Nephron (organoid): ENCODE data around the gene PPP1R12B.
"Not testable (repeated sequence)": the region's sequence is repeated elsewhere in the genome, so short reads cannot be mapped to it uniquely, and the experiment has no call there.

Experiments used
- H3K27ac Mint-ChIP-seq, 3 experiments: 2 replicates each; pipeline ENCODE4 v1.8.0; 2020; ENCODE audit warnings: mixed read lengths in 3 of 3, mild to moderate bottlenecking in 2 of 3, moderate library complexity in 1 of 3
- H3K27me3 Mint-ChIP-seq: 2 replicates; pipeline ENCODE4 v1.8.0; 2021; ENCODE audit warnings: low read depth, mild to moderate bottlenecking, moderate library complexity, mixed read lengths
- H3K36me3 Mint-ChIP-seq: 2 replicates; pipeline ENCODE4 v1.8.0; 2020; ENCODE audit warnings: low read depth, mixed read lengths
- H3K4me1 Mint-ChIP-seq: 2 replicates; pipeline ENCODE4 v1.8.0; 2020; ENCODE audit warnings: mixed read lengths
- H3K4me3 Mint-ChIP-seq, 3 experiments: 2 replicates each; pipeline ENCODE4 v1.8.0; 2020; ENCODE audit warnings: mild to moderate bottlenecking in 3 of 3, mixed read lengths in 3 of 3, moderate library complexity in 2 of 3
- H3K9me3 Mint-ChIP-seq: 2 replicates; pipeline ENCODE4 v1.8.0; 2020; ENCODE audit warnings: mixed read lengths
- TF ChIP-seq, protein P1 (sequence below), 3 experiments: fragments of 200-600 bp; sonication (generic); IDR thresholded peaks; one replicate each; pipeline ENCODE4 v1.5.0; 2021; ENCODE audit warnings: antibody characterized with exemption in 3 of 3; ENCODE audit not compliant: unreplicated experiment in 3 of 3

PPP1R12B gene

DNA sequence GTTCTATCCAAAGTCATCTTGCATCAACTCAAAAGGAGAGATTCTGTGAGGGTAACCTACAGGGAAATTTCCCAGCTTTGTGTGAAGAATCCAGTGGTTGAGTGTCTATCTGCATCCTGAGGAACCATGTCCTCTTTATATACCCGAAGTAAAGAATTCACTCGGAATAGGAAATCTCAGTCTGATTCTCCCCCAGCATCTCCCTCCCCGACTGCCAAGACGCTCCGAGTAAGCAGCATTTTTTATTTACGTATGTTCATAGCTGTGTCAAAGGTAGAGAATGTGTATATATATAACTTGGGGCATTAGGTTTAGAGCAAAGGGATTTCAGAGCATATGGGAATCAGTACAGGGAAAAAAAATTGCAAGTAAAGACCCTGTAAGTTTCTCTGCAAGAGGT lies 191.5 kb downstream of the PPP1R12B start:
- Mint-ChIP-seq H3K36me3 (no peaks in the 10 kb centered on the region), H3K27ac (peak overlapping the region; percentile 95 to 98 (median 97)), H3K4me3 (peak overlapping the region; percentile 79 to 92 (median 85)), H3K4me1 (peaks cover 44% of the 10 kb centered on the region), H3K27me3 (no peaks in the 10 kb centered on the region), H3K9me3 (no peaks in the 10 kb centered on the region)
- TF ChIP-seq, protein P1, sequence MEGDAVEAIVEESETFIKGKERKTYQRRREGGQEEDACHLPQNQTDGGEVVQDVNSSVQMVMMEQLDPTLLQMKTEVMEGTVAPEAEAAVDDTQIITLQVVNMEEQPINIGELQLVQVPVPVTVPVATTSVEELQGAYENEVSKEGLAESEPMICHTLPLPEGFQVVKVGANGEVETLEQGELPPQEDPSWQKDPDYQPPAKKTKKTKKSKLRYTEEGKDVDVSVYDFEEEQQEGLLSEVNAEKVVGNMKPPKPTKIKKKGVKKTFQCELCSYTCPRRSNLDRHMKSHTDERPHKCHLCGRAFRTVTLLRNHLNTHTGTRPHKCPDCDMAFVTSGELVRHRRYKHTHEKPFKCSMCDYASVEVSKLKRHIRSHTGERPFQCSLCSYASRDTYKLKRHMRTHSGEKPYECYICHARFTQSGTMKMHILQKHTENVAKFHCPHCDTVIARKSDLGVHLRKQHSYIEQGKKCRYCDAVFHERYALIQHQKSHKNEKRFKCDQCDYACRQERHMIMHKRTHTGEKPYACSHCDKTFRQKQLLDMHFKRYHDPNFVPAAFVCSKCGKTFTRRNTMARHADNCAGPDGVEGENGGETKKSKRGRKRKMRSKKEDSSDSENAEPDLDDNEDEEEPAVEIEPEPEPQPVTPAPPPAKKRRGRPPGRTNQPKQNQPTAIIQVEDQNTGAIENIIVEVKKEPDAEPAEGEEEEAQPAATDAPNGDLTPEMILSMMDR (IDR thresholded peaks at IDR 0.05; ENCODE audit: unreplicated experiment in 3 of 3): no peak

DNA sequence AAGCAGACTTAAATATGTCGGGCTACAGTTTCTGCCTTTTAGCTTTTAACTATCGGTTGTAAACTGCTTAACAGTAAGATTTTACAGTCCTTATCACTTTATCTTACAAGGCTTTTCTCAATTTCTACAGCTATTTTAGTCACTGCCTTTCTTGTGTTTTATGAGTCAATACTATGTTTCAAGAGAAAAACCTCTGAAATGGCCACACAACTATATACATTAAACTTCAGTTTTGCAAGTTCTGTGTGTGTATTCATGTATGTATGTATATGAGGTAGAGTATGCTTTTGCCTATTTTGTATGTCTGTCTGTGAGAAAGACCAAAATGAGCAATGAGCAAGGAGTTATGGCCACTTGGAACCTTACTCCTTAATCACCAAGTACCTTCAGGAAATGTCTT lies 191.9 kb downstream of the PPP1R12B start:
- TF ChIP-seq, protein P1 (IDR thresholded peaks at IDR 0.05; ENCODE audit: unreplicated experiment in 3 of 3): no peak
- H3K27me3 Mint-ChIP-seq: no peaks in the 10 kb centered on the region
- H3K36me3 Mint-ChIP-seq: no peaks in the 10 kb centered on the region
- peak overlapping the region; percentile 79 to 92 (median 85) for H3K4me3 Mint-ChIP-seq
- H3K27ac Mint-ChIP-seq: peak overlapping the region; percentile 95 to 98 (median 97)
- peaks cover 49% of the 10 kb centered on the region for H3K4me1 Mint-ChIP-seq
- H3K9me3 Mint-ChIP-seq: no peaks in the 10 kb centered on the region

DNA sequence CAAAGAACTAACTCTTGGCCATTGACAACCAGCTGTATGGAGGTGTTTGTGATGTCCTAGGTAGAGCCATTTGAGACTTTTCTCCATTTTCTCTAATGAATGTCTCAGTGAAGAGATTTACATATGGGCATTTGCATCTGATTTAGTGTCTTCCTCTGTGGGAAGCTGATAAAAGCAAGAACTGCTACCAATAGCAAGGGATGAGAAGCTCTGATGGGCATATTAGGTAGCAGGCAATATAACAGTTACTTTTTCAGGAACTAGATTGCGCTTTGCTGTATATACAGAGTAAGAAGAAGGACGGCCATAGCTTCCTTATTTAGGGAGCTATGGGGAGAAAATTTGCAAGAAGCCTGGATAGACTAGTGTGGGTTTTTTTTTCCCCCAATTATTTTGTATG lies 192.4 kb downstream of the PPP1R12B start:
- peak overlapping the region; percentile 95 to 98 (median 97) for H3K27ac Mint-ChIP-seq
- not testable (repeated sequence) for H3K27me3 Mint-ChIP-seq, H3K36me3 Mint-ChIP-seq, H3K9me3 Mint-ChIP-seq
- peak overlapping the region; percentile 79 to 92 (median 85) for H3K4me3 Mint-ChIP-seq
- peaks cover 53% of the 10 kb centered on the region for H3K4me1 Mint-ChIP-seq

DNA sequence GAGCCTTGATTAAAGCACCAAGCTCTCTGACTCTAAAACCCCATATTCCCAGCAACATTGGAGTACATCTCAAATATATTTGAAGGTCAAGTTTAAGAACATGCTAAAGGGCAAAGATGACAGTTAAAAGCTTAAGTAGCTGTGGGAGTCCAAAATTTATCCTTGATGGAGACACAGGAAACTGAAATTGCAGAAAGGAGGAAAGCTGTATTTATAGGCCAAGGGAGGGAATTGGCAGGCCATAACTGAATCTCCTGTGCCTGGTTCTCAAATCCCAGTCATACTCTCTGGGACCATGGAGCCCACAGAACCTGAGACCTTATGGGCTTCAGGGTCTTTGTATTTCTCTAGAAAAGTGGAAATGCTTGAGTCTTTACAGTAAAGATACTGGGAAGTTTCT lies 193.9 kb downstream of the PPP1R12B start:
- Mint-ChIP-seq H3K4me3 (peak overlapping the region; percentile 81 to 92 (median 85)), H3K27ac (peak overlapping the region; percentile 91 to 98 (median 91)), H3K4me1 (peaks cover 69% of the 10 kb centered on the region)
- not testable (repeated sequence) for H3K27me3 Mint-ChIP-seq, H3K9me3 Mint-ChIP-seq, H3K36me3 Mint-ChIP-seq

DNA sequence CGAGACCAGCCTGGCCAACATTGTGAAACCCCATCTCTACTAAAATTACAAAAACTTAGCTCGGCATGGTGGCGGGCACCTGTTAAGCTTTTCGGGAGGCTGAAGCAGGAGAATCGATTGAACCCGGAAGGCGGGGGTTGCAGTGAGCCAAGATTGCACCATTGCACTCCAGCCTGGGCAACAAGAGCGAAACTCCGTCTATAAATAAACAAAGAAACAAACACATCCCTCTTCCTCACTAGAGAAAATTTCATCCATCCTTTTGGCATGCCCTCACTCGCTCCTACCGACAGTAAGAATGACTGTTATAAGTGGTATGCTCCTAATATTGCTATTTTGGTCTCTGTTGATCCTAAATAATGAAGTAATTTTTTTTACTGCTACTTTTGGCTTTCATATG lies 195.0 kb downstream of the PPP1R12B start:
- not testable (repeated sequence) for H3K27me3 Mint-ChIP-seq, H3K36me3 Mint-ChIP-seq, H3K9me3 Mint-ChIP-seq
- Mint-ChIP-seq H3K4me3 (peak overlapping the region; percentile 31 to 86 (median 71)), H3K4me1 (peaks cover 69% of the 10 kb centered on the region), H3K27ac (peak overlapping the region; percentile 77 to 98 (median 89))

DNA sequence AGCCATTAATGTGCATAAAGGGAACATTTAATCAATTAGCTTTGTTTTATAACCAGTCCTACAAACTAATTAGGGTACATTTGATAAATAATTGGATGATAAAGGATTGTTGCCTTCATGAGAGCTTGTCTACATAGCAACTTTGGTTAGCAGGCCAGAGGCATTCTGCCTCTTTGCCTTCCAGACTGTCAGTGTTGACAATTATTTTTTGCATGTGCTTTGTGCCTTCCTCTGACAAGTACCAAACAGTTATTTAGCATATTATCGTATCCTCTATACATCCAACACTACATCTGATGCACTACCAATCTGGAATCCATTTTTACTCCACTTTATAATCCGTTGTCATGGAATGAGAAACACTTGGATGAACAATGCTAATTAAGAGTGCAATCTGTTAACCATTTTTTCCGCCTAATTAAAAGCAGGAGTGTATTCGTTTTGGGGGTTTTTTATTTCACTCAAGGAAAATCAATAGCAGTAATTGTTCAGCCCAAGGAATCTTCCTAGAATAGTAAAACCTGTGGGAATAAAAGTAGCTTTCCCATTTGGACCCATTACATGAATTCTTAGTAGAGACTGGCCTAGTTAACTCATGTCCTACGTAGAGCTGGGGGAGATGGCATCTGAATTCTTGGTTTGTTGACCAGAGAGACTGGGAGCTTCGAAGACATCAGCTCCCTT lies 196.4 kb downstream of the PPP1R12B start:
- Mint-ChIP-seq H3K4me1 (peaks cover 56% of the 10 kb centered on the region), H3K27ac (peak overlapping the region in 1 of 3 experiments; percentile 71), H3K4me3 (peak overlapping the region in 1 of 3 experiments; percentile 52)
- H3K27me3 Mint-ChIP-seq, H3K36me3 Mint-ChIP-seq, H3K9me3 Mint-ChIP-seq: not testable (repeated sequence)

DNA sequence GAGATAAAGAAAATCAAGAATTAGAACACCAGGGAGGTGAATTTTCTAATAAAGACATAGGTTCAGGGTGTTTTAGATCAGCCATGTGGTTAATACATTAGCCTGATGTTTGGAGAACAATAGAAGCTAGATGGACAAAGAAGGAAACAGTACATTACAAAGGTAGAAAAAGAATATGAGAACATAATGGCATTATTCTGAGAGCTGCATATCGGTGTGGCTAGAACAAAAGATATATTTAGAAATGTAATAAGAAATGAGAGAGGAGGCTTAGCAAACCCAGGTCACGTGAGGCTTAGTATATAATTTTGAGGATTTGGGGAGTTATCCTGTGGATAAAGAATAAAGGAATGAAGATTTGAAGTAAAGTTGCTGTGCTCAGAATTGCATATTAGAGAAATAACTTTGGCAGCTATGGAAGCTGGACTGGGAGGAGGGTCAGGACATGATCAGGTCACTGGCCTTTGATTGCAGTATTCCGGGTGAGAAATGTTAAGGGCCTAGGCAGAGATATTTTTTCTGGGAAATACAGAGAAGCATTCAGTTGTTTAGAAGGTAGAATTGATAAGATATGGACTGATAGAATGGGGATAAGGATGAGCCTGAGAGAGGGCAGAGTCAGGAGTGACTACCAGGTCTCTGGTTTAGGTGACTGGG lies 197.3 kb downstream of the PPP1R12B start:
- peaks cover 58% of the 10 kb centered on the region for H3K4me1 Mint-ChIP-seq
- not testable (repeated sequence) for H3K9me3 Mint-ChIP-seq, H3K27me3 Mint-ChIP-seq, H3K36me3 Mint-ChIP-seq
- H3K4me3 Mint-ChIP-seq: peak overlapping the region in 2 of 3 experiments; percentile 14 to 20
- peak overlapping the region; percentile 6 to 71 (median 56) for H3K27ac Mint-ChIP-seq

DNA sequence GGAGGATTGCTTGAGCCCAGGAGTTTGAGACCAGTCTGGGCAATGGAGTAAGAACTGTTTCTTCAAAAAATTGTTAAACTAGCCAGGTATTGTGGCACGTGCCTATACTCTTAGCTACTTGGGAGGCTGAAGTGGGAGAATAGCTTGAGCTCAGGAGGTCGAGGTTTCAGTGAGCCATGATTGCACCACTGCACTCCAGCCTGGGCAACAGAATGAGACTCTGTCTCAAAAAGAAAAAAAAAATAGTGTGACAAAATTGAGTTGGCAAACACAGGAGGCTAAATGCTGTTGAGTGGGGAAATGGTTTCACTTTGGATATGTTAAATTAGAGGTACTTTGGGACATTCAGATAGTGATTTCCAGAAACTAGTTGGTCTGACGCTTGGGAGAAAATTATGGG lies 197.9 kb downstream of the PPP1R12B start:
- peak overlapping the region in 1 of 3 experiments; percentile 17 for H3K4me3 Mint-ChIP-seq
- H3K36me3 Mint-ChIP-seq, H3K9me3 Mint-ChIP-seq, H3K27me3 Mint-ChIP-seq: not testable (repeated sequence)
- peak overlapping the region; percentile 6 to 83 (median 71) for H3K27ac Mint-ChIP-seq
- peaks cover 61% of the 10 kb centered on the region for H3K4me1 Mint-ChIP-seq

DNA sequence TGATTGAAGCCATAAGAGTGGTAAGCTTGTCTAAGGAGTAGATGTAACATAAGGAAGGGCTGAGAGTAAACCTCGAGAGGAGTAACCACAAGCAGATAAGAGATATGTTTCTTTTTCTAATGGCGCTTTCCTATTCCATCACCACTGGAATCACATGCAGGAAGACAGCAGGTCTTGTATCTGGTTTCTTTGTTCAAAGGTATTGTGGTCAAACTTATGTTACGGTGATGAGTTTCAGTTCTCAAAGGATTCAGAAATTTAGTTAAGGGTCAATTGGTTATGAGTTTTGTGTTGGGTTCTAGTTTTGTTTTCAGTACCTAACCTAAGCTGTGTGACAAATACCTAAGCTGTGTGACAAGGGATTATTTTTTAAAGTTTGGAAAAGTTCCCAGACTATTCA lies 198.3 kb downstream of the PPP1R12B start:
- Mint-ChIP-seq H3K4me3 (peak overlapping the region in 1 of 3 experiments; percentile 17), H3K4me1 (peaks cover 61% of the 10 kb centered on the region), H3K27ac (peak overlapping the region; percentile 3 to 83 (median 71))
- not testable (repeated sequence) for H3K36me3 Mint-ChIP-seq, H3K27me3 Mint-ChIP-seq, H3K9me3 Mint-ChIP-seq
